Left ventricle myocardium superior (tissue), 1 donor: ENCODE data around the gene MARS1. TPM values are rescaled to one million over a fixed set of nuclear protein-coding genes. Genes with fewer than 3 reads are reported as not detected.

ENCODE experiments used
- ATAC-seq: fragments of 200-7000 bp; cut with Tn5 transposase; one replicate; pipeline ENCODE4 v1.9.1; 2020; ENCODE audit warnings: mild to moderate bottlenecking, moderate library complexity
- DNase-seq: peaks from one replicate; pipeline ENCODE4 v3.0.0-alpha.2; 2020
- intact Hi-C: fragments of 100-400 bp; cut with micrococcal nuclease; formaldehyde crosslinking; loops from one replicate; pipeline ENCODE4 v1.11.0; 2022
- total RNA-seq: library from RNA; stranded (reverse); fragmentation: NEBNext Ultra II Directional; extraction: Animal tissue kit (Norgen Biotek cat#: 25700); gene quantifications from one replicate; pipeline ENCODE4 v1.2.1, GENCODE V29; 2021
- donor health status: DM: no; HTN: yes; CAD: no; lungs with severe emphysema.

MARS1 gene
- total RNA-seq, 1 donor from 2014 or later, result 72.7 TPM

DNA sequence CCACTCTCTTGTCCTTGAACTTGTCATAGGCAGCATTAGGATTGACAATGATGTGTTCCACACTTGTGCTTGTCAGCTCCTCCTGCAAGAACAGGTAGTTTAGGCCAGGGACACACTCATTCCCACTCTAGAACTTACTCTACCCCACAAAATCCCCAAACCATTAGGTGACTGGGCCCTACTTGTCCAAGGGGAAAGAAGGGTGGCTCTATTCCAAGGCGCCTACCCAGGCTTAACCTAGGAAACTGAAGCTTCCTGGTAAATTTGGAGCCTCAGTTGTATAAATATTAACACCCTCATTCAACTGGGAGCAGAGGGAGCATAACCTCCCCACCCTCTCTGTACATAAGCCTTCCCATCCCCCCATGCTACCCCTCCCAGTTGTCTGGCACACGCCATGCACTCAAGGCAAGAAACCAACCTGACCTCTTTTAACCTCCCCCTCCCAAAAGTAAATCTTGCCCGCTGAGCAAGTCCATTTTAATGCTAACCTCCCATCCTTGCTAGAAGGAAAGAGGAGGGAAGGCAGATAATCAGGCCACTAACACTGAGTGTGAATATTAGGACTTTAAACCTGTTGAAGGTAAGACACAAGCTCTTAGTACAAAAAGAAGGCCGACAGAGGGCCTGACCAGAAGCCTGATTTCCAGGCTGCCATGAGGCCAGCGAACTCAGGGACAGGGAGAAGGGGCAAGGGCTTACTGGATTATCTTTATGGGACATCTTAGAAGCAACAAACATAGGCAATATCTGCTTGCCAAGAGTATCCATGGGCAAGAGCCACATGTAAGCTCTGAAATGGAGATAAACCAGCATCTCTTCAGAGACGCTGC is 48.1 kb downstream of the MARS1 start:
- DNase-seq (no peak), ATAC-seq (no peak)
- intact Hi-C loops, result no loop called here

DNA sequence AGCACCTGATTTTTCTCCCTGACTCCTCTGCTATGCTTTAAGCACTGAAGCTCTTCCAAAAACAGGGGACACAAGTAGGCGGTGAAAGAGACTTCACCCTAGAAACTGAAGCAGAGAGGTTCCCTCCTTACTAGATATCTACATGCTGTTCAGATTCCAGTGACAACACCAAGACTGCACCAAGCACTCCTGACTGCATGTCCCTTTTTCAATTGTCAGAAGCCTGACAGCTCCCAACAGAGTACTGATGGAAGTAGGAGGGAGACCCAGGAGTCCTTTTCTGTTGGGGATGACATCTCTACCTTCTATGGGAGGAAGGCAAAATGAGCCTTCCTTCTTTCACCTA is 48.7 kb downstream of the MARS1 start:
- intact Hi-C loops, result no loop called here
- DNase-seq, result no peak
- ATAC-seq, result no peak

DNA sequence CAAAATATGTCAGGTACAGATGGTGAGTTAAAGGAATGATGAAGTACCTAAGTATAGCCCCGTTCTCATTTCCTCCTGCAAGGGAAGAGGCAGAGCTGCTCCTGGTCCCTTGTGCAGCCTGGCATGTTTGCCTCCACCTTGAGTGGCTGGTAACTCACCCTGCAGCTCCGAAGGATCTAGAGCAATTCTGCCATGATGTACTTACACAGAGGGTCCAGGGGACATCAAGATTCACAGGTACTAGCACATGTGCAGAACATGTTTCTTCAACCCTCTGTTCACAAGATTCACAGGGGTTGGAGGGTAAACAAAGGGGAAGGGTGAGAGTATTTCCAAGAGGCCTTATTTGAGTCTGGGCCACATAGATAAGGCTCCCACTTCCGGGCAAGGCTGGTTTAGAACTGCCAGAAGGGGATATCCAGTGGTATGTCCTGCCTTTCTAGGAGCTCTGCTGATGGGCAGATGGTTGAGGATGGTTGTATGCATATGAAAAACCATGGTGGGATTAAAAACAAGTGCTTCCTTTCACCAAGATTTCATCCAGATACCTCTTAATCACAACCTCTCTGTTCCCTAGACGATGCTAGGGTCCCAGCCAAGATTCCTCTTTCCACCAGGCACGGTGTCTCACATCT is 51.4 kb downstream of the MARS1 start:
- DNase-seq (no peak), ATAC-seq (no peak)
- intact Hi-C loops, result no loop called here

DNA sequence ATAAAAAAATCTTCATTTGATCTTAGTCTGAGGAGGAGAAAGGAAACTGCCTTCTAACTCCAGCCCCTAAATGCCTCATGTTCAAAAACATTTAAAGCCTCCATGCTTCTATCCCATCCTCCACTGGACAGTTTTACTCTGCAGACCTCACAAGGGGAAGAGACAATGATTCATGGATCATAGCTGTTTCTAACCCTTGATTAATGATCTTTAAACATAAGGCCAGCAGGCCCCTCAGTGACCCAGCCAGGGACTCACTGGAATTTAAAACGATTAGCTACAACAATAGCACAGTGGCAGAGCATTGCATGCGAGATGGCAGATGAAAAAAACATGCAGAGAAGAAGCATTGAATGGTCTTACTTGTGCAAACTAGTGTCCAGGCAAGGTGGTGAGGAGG is 53.1 kb downstream of the MARS1 start:
- intact Hi-C loops, result no loop called here
- ATAC-seq (no peak), DNase-seq (no peak)

DNA sequence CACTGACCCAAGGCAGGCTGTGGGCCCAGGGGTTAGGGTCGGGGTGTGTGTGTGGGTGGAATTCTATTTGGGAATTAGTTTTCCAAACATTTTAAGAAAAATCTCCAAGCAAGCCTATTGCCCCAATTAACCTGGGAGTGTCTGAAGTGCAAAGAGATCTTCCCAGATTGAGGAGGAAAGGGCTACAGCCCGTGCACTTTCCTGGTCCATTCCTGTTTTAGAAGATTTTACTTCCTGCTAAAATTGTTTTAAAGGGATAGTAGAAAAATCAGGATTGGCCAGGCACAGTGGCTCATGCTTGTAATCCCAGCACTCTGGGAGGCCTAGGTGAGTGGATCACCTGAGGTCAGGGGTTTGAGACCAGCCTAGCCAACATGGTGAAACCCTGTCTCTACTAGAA is 53.8 kb downstream of the MARS1 start:
- ATAC-seq (no peak), DNase-seq (no peak)
- intact Hi-C loops, result no loop called here

DNA sequence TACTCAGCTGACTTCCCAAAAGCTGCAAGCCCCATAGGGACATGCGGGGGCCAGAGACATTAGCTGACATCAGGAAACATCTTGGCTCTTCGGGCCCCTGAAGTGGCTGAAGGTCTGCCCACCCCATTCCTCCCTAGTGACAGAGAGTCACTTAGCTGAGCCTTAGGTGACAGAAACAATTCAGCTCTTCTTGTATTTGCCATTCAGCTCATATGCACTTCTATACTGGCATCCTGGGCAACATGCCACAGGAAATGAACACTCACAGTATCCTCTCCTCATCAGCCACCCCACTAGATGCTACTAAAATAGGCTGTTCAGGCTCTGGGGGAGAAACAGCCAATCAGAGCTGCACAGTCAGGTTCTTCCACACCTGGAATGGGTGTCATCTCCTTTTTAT is 55.7 kb downstream of the MARS1 start:
- no peak for DNase-seq
- ATAC-seq, result no peak
- intact Hi-C loops, result no loop called here

DNA sequence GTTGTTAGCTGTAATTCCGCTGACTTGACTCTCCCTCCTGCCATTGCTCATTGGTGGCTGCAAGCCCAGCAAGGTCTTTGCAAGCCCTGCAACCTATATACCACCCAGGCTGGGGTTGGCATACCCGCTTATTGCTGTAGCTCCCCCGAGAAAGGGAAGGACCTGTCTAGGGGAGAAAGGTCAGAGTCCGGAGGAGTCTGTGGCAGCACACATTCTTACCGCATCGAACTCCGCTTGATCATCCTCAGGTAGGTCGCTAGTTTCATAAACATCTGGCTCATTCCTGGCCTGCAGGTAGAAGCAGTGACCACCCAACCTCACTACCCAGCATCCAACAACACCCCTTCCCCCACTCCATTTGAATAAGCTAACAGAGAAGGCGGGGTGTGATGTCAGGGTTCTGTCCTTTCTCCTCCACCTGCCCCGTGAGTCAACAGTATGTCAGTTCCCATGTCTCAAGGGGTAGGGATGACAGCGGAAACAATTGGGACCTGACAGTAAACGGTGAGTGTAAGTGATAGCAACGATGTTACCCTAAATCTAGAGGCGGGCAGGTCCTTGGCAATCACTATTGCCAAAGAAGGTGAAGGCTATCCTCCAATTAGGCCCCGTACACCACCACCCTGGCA is 58.1 kb downstream of the MARS1 start:
- no peak for DNase-seq
- intact Hi-C loops, result no loop called here
- no peak for ATAC-seq

DNA sequence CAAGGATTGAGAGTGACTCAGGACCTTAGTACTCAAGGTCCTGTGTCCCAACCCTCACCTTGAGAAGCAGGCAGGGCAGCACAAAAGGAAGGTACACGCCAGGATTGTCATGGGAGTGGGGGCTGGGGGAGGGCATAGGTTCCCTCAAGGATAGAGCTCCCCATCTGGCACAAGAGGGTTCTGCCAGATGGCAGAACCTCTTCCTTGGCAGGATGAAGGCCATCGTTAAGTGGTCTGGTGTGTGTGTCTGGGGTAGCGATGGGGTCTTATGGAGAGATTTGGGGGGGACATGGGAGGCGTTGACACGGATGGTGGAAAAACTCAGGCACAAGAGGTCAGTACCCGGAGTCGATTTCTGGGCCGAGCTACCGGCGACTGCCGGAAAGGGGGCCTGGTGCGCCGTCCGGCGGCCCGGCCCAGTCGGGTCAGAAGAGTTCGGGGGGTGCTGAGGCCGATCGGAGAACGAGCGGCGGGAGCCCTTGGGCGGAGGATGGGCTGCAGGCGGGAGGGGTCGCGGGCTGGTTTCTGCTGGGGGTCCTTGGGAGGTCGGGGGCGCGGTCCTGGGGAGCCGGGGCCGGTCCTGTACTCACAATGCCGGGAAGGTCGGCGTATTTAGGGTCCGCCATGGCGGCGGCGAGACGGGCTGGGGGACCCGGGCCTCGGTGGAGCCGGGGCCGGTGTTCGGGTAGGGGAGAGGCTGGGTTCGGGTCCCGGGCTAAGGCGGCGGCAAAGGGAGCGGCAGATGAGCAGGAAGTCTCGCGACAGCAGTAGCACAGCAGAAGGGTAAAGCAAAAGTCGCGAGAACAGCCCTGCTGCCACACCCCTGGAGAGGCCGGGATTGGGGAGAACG is 58.8 kb downstream of the MARS1 start, which contains the start of gene DCTN2:
DCTN2 (minus strand) TSS at position 755 of the 850 bp plus-strand sequence; CDS start at position 626, 129 bp downstream.
- intact Hi-C loops, result no loop called here
- ATAC-seq (peak; percentile 99), DNase-seq (peak; percentile 95)

DNA sequence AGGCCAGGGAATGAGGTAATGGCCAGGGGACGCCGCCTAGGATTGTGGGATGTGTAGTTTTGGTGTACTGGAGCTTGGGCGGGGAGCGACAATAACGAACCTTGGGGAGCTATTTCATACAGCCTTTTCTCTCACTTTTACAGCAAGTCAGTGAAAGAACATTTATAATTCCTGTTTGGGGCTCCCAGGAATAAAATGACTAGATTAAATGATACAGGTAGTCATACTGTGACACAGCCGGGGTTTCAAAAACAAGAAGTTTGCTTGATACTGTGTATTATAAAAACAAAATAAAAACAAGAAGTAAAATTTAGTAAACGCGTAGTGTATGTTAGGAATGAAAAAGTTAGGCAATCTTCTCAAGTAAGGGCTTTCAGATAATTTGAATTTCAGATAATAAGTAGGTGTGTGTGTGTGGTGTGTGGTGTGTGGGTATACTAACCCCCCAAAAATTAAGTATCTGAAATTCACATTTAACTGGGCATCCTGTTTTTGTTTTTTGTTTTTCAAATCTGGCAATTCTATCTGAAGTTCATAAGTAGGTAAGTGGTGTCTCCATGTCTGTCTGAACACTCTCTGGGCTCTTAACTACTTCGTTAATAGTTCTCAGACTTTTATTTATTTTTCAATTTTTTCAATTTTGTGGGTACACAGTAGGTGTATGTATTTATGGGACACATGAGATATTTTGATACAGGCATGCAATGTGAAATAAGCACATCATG is 59.6 kb downstream of the MARS1 start:
- intact Hi-C loops, result no loop called here
- no peak for DNase-seq
- no peak for ATAC-seq

DNA sequence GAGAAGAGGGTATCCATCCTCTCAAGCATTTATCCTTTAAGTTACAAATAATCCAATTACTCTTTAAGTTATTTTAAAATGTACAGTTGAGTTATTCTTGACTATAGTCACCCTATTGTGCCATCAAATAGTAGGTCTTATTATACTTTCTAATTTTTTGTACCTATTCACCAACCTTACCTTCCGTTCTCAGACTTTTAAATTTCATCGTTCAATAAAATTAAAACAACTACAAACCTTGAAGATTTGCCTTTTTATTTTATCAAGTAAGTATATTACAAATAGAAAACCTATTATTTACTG is 60.1 kb downstream of the MARS1 start:
- intact Hi-C loops, result no loop called here
- DNase-seq (no peak), ATAC-seq (no peak)

DNA sequence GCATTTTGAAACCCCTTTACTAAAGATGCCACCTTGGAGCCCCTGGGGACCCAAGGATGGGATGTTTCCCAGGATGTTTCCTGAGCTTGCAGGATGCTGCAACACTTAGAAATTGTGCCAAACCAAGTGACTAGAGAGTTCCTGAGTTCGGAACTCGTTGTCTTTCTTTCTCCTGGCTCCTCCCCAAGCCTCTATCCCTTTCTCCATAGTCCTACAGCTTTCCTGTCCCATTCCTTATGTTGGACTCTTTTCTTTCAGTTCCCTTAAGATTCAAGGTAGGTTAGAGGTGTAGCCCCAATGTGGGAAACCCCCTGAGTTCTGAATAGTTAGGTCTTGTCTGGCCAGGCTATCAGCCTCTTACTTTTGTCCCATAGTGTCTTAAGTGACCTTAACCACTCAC is 60.6 kb downstream of the MARS1 start:
- intact Hi-C loops, result no loop called here
- ATAC-seq, result no peak
- DNase-seq, result no peak

DNA sequence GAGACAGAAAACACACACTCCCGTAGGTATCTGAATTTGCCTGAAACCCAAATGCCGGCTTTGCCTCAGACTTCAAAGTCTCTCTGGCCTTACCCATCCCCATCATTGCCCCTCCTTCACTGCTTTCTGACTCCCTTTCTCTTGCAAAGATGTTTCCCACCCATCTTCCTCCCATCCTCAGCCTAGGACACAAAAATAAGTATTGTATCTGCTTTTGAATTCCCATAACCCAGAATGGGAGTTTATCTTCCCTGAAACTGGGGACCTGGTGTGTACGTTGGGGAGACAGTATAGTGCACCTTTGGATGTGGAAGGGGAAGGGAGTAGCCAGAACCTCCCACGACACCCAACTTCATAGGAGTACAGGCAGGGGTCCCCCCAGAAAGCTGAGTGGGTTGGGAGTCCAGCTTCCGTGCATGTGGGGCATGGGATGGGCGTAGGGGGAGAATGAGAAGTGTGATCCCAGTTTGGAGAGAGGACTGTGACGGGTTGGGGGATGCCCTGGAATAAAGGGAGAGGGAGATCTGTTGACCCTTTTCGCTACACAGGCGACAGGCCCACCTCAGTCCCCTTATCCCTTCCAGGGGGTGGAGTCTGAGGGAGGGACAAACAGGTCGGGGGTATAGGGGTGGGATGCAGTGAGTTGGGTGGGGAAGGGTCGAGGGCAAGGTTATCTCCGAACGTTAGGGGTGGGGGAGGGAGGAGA is 61.5 kb downstream of the MARS1 start:
- DNase-seq, result no peak
- intact Hi-C loops, result no loop called here
- ATAC-seq, result no peak

DNA sequence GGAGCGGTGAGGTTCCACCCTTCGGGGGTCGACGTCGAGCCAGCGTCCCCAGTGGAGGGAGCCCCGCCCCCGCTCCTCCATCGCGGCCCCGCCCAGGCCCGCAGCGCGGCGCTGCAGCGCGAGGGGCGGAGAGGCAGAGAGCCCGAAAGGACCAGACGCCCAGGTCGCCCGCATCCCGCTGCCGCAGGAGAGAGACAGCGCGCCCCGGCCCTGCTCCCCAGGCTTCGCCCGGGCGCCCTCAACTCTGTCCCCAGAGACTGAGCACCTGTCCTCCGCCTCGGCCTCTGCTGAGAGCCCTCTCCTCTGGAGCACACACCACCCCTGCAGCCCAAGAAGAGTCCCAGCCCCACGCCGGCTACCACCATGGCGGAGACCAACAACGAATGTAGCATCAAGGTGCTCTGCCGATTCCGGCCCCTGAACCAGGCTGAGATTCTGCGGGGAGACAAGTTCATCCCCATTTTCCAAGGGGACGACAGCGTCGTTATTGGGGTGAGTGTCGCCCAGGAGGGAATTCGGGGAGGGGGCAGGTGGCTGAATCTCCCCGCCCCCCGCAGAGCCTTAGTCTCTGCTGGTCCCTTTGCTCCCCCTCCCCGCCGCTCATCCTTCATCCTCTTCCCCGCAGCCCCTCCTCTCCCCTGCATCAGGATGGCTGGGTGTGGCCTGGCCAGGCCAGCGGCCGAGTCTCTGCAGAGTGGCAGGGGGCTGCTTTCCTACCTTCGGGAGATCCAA is 62.2 kb downstream of the MARS1 start, which contains the start of gene KIF5A:
KIF5A (plus strand) TSS at position 136 of the 732 bp plus-strand sequence; CDS start at position 364, 228 bp downstream.
- ATAC-seq (no peak), DNase-seq (peak; percentile 47)
- intact Hi-C loops, result no loop called here

DNA sequence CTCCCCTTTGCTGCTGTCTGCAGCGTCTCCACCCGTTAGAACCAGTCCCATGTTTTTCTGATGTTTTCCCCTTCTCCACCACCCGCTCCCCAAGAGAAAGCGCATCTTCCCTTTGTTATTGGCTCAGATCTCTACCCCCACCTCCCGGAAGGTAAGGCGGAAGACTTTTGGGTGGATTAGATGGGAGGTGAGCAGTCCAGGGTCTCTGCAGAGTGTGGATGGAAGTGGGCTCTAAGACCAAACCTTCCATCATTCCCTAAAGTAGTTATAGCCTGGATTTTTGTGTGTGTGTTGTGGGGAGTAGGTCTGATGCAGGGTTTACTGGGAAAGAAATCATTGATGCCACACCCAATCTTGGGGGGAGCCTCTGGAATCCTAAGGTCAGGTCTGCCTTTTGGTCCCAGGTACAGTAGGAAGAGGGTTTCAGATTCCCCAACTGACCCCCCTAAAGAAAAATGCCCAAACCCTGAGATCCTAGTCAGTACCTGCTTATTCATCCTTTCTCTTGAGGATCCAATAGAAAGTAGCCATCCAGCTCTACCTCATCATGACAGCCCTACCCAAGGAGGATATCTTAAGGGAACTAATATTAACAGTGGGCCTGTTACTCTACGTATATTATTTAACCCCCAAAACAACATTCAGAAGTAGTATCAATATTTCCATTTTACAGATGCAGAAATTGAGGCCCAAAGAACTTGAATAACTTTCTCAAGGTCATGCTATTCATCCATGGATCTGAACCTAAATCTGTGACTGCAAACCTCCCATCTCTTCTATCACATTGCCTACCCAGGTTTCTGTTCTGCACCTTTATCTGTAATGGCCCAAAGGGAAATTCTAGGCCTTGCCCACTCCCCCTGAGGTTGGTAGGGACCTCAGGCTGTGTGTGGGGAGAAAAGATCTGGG is 63.0 kb downstream of the MARS1 start:
- ATAC-seq, result no peak
- intact Hi-C loops, result no loop called here

DNA sequence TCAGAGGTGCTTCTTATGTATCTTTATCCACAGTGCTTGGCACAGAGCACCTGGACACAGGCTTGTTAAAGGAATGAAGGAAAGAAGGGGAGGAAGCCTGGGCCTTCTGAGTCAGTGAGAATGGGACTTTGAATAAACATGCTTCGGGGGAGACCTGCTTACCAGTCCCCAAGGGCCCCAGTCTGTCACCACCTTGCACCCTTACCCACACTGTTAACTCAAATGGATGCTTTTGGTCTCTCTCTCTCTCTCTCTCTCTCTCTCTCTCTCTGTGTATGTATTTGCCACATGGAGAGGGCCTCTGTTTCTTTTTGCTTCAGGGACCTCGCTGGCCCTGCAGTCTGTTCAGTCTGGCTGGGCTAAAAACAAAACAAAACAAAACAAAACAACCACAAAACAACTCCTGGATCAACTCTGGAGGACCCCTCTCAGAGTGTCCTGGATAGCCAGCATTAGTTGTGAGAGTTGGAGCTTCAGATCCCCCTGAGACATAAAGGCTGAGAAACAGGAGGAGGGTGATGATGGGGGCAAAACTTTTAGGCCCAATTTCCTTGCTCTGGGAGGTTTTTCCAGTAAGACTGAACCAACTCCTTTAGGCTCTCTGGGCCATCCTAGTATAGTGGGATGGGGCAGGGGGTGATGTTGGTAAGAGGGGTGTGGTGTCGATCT is 63.9 kb downstream of the MARS1 start:
- no peak for DNase-seq
- intact Hi-C loops, result no loop called here
- no peak for ATAC-seq

More for the DNA sequence above, 63.0 kb downstream of the MARS1 start:
- DNase-seq, result no peak

DNA sequence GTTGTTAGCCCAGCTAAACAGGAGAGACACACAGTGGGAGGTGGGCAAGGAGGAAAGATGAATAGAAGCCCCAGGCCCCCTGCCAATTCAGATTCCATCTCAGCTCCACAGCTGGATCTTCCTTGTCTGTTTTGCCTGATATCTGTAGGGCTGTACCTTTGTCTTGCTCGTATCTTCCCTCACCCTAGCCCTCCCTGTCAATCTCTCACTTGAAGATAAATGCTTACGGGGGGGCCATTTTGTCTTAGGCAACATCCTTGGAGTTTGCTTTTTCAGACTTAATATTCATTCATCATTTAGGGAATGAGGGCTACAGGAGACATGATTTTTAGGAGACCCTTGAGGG is 64.4 kb downstream of the MARS1 start:
- no peak for ATAC-seq
- no peak for DNase-seq
- intact Hi-C loops, result no loop called here
